GM18520 (cell line): Measurements from ENCODE around the gene TSPYL2.

Experiments
- ATAC-seq: cut with Tn5 transposase; IDR thresholded peaks from one replicate; pipeline ENCODE4 v1.9.1; 2021; ENCODE audit not compliant: unreplicated experiment

The TSPYL2 gene

GRCh38 chrX:53122013-53122412, 39.8 kb downstream of the TSPYL2 start:
- ATAC-seq: no peak

GRCh38 chrX:53125506-53125905, 43.3 kb downstream of the TSPYL2 start:
- no peak for ATAC-seq

GRCh38 chrX:53126377-53126776, 44.2 kb downstream of the TSPYL2 start:
- no peak for ATAC-seq

GRCh38 chrX:53128097-53128749, 46.1 kb downstream of the TSPYL2 start:
- ATAC-seq: no peak

- ATAC-seq: no peak
Observed at GRCh38 chrX:53133400-53133799, 51.2 kb downstream of the TSPYL2 start.

GRCh38 chrX:53135581-53135980, 53.4 kb downstream of the TSPYL2 start:
- ATAC-seq: no peak
